Bronchial smooth muscle cell (primary cell): ENCODE measurements around the gene CUL4A. TPM values are rescaled to one million over a fixed set of nuclear protein-coding genes. Genes with fewer than 3 reads are reported as not detected.

Experiments used
- total RNA-seq: library from RNA; depleted of rRNA; stranded (reverse); fragments of >200 nt; gene quantifications from 2 replicates; pipeline ENCODE4 v1.2.1, GENCODE V29; 2014

The CUL4A gene
- 87.9 and 124 TPM in 2 replicates for total RNA-seq

GRCh38 chr13:113209336-113209758 lies at the start of gene CUL4A:
Gene CUL4A, plus strand, starts transcription at chr13:113209613. Its CDS starts 15 bp downstream, at chr13:113209628.

GRCh38 chr13:113208421-113209335 lies 735 bp upstream of the CUL4A start, which contains the start of gene PCID2:
Gene PCID2, minus strand, starts transcription at chr13:113208669. Its CDS starts 35 bp downstream, at chr13:113208634.

GRCh38 chr13:113296823-113297369 lies 87.5 kb downstream of the CUL4A start, which contains the start of gene LAMP1:
Gene LAMP1, plus strand, starts transcription at chr13:113297239. Its CDS starts 196 bp downstream, at chr13:113297435.

Other genes starting within 250 kb of the CUL4A start
- gene MCF2L, start 240.4 kb upstream of the CUL4A start, total RNA-seq: 0.63 and 1.1 TPM in 2 replicates
- gene F7, start 103.8 kb upstream of the CUL4A start, total RNA-seq: under 0.01 TPM in 1 of 2 replicates, not detected in the other
- 26.8 and 38.1 TPM in 2 replicates for gene F10, start 86.8 kb upstream of the CUL4A start, total RNA-seq
- gene PROZ, start 51.0 kb upstream of the CUL4A start, total RNA-seq: not detected in 2 replicates
- gene PCID2, start 944 bp upstream of the CUL4A start, total RNA-seq: 63.7 and 81.8 TPM in 2 replicates
- 231 and 301 TPM in 2 replicates for gene LAMP1, start 87.6 kb downstream of the CUL4A start, total RNA-seq
- gene GRTP1, start 154.5 kb downstream of the CUL4A start, total RNA-seq: 0.69 and 2.8 TPM in 2 replicates
- gene ADPRHL1, start 243.9 kb downstream of the CUL4A start, total RNA-seq: 1.1 and 2.8 TPM in 2 replicates